Neural cell (in vitro differentiated cells): ENCODE results near the gene LDB1. TPM values are rescaled to one million over a fixed set of nuclear protein-coding genes. Genes with fewer than 3 reads are reported as not detected.

Experiments
- H2AFZ ChIP-seq: fragments of 200-600, 300-800 bp; sonication (generic), shearing (Covaris generic); 2 replicates; pipeline ENCODE4 v1.6.0; 2014; ENCODE audit warnings: low read depth, mild to moderate bottlenecking, antibody characterized with exemption, low read length, moderate library complexity
- H3F3A ChIP-seq: fragments of 200-600 bp; shearing (Covaris generic); 2 replicates; pipeline ENCODE4 v1.6.1; 2016; ENCODE audit warnings: mild to moderate bottlenecking, moderate library complexity, mixed read lengths, antibody characterized with exemption, low read length; ENCODE audit not compliant: insufficient read depth, poor library complexity, severe bottlenecking
- H3K27ac ChIP-seq: fragments of 200-600, 300-800 bp; sonication (generic), shearing (Covaris generic); 2 replicates; pipeline ENCODE4 v1.5.1; 2014; ENCODE audit warnings: mild to moderate bottlenecking, low read length, moderate library complexity
- H3K27me3 ChIP-seq: fragments of 300-800, 200-600 bp; sonication (generic), shearing (Covaris generic); 2 replicates; pipeline ENCODE4 v1.6.0; 2014; ENCODE audit warnings: mild to moderate bottlenecking, low read depth, low read length, moderate library complexity; ENCODE audit not compliant: insufficient read depth
- H3K36me3 ChIP-seq: fragments of 300-800, 200-600 bp; sonication (generic), shearing (Covaris generic); 2 replicates; pipeline ENCODE4 v1.5.1; 2014; ENCODE audit warnings: mild to moderate bottlenecking, antibody characterized with exemption, low read length, moderate library complexity; ENCODE audit not compliant: insufficient read depth
- H3K4me2 ChIP-seq: fragments of 300-800, 200-600 bp; sonication (generic), shearing (Covaris generic); 2 replicates; pipeline ENCODE4 v1.6.0; 2014; ENCODE audit warnings: mild to moderate bottlenecking, low read length
- H3K4me3 ChIP-seq: fragments of 300-800, 200-600 bp; sonication (generic), shearing (Covaris generic); 2 replicates; pipeline ENCODE4 v1.5.1; 2014; ENCODE audit warnings: mild to moderate bottlenecking, low read length, moderate library complexity
- H3K79me2 ChIP-seq: fragments of 200-600 bp; shearing (Covaris generic); replicated peaks from 2 replicates; pipeline ENCODE4 v1.6.0; 2014; ENCODE audit warnings: mild to moderate bottlenecking, low read length, moderate library complexity; ENCODE audit not compliant: insufficient read depth
- H3K9ac ChIP-seq: fragments of 300-800, 200-600 bp; sonication (generic), shearing (Covaris generic); 2 replicates; pipeline ENCODE4 v1.6.1; 2016; ENCODE audit warnings: mild to moderate bottlenecking, low read length, mixed read lengths
- H3K9me2 ChIP-seq: fragments of 200-600 bp; shearing (Covaris generic); 2 replicates; pipeline ENCODE4 v1.6.1; 2016; ENCODE audit warnings: mild to moderate bottlenecking, low read length, mixed read lengths; ENCODE audit not compliant: insufficient read depth
- H3K9me3 ChIP-seq: fragments of 200-600, 300-800 bp; sonication (generic), shearing (Covaris generic); 2 replicates; pipeline ENCODE4 v1.6.1; 2016; ENCODE audit warnings: mild to moderate bottlenecking, mixed run types, low read length, moderate library complexity, mixed read lengths
- H4K20me1 ChIP-seq: fragments of 200-600 bp; shearing (Covaris generic); 2 replicates; pipeline ENCODE4 v1.6.1; 2016; ENCODE audit warnings: mild to moderate bottlenecking, mixed run types; ENCODE audit not compliant: insufficient read depth
- CTCF ChIP-seq: fragments of 450-650 bp; IDR thresholded peaks from 2 replicates; pipeline ENCODE4 v1.5.1; 2014; ENCODE audit warnings: antibody characterized with exemption, mild to moderate bottlenecking, moderate library complexity; ENCODE audit not compliant: poor library complexity, severe bottlenecking
- EP300 ChIP-seq: fragments of 450-650 bp; conservative IDR thresholded peaks from 2 replicates; pipeline ENCODE4 v1.6.1; 2014; ENCODE audit warnings: antibody characterized with exemption, mild to moderate bottlenecking, moderate library complexity; ENCODE audit not compliant: poor library complexity, severe bottlenecking
- EZH2 ChIP-seq: fragments of 200-600, 300-800 bp; shearing (Covaris generic), sonication (generic); IDR thresholded peaks from 2 replicates; pipeline ENCODE4 v1.6.1; 2014; ENCODE audit warnings: antibody characterized with exemption, low read length, borderline replicate concordance, mild to moderate bottlenecking; ENCODE audit not compliant: insufficient read depth, poor library complexity, severe bottlenecking
- MXI1 ChIP-seq: fragments of 450-650 bp; conservative IDR thresholded peaks from 2 replicates; pipeline ENCODE4 v1.6.1; 2014; ENCODE audit warnings: antibody characterized with exemption, mild to moderate bottlenecking; ENCODE audit not compliant: poor library complexity, severe bottlenecking
- POLR2AphosphoS5 ChIP-seq: IDR thresholded peaks from 2 replicates; pipeline ENCODE4 v1.6.1; 2012
- RAD21 ChIP-seq: fragments of 450-650 bp; conservative IDR thresholded peaks from 2 replicates; pipeline ENCODE4 v1.6.1; 2014; ENCODE audit warnings: antibody characterized with exemption, mild to moderate bottlenecking, moderate library complexity
- REST ChIP-seq: IDR thresholded peaks from 2 replicates; pipeline ENCODE4 v1.6.1; 2012; ENCODE audit warnings: borderline replicate concordance
- SMC3 ChIP-seq: fragments of 450-650 bp; conservative IDR thresholded peaks from 2 replicates; pipeline ENCODE4 v1.6.1; 2014; ENCODE audit warnings: antibody characterized with exemption, mild to moderate bottlenecking, moderate library complexity; ENCODE audit not compliant: poor library complexity
- TAF1 ChIP-seq: IDR thresholded peaks from 2 replicates; pipeline ENCODE4 v1.6.1; 2012; ENCODE audit warnings: low read depth
- polyA plus RNA-seq: library from polyadenylated mRNA; depleted of rRNA; stranded (reverse); fragments of >200 nt; gene quantifications from 2 replicates; pipeline ENCODE4 v1.2.3, GENCODE V29; 2014

Gene LDB1
- polyA plus RNA-seq, 1 donor from 2014 or later: 107 TPM

- no peaks in the 10 kb centered on the region for H3F3A ChIP-seq
- no peak for TF ChIP-seq CTCF
- no peak for TF ChIP-seq TAF1
- TF ChIP-seq REST: no peak
- no peak for TF ChIP-seq EZH2
- TF ChIP-seq SMC3: no peak
- no peak for TF ChIP-seq EP300
- TF ChIP-seq MXI1: no peak
- no peak for TF ChIP-seq RAD21
- no peak for TF ChIP-seq POLR2AphosphoS5
- H4K20me1 ChIP-seq: no peaks in the 10 kb centered on the region
- peak overlapping the region; percentile 65 for H3K9ac ChIP-seq
- H3K9me2 ChIP-seq: no peaks in the 10 kb centered on the region
- H3K4me2 ChIP-seq: peak overlapping the region; percentile 69
- no peak overlapping the region for H2AFZ ChIP-seq
- peaks cover 23% of the 10 kb centered on the region for H3K79me2 ChIP-seq
- no peaks in the 10 kb centered on the region for H3K27me3 ChIP-seq
- no peaks in the 10 kb centered on the region for H3K9me3 ChIP-seq
- no peak overlapping the region for H3K27ac ChIP-seq
- H3K4me3 ChIP-seq: peak overlapping the region; percentile 84
- peaks cover 3% of the 10 kb centered on the region for H3K36me3 ChIP-seq
These were observed 33.0 kb upstream of the LDB1 start for GRCh38 chr10:102153093-102153620.

- H4K20me1 ChIP-seq: no peaks in the 10 kb centered on the region
These were observed 32.4 kb upstream of the LDB1 start for GRCh38 chr10:102152545-102152890.

More at GRCh38 chr10:102152545-102152890, 32.4 kb upstream of the LDB1 start:
- Histone ChIP-seq H3K79me2 (peaks cover 23% of the 10 kb centered on the region), H3K9ac (peak overlapping the region; percentile 65), H3K4me3 (peak overlapping the region; percentile 84), H3F3A (no peaks in the 10 kb centered on the region), H3K9me3 (no peaks in the 10 kb centered on the region), H3K9me2 (no peaks in the 10 kb centered on the region), H3K4me2 (peak overlapping the region; percentile 69), H3K27ac (peak overlapping the region; percentile 61), H2AFZ (peak overlapping the region; percentile 42), H3K27me3 (no peaks in the 10 kb centered on the region), H3K36me3 (peaks cover 4% of the 10 kb centered on the region)
- TF ChIP-seq TAF1 (no peak), POLR2AphosphoS5 (no peak), MXI1 (peak; percentile 99), RAD21 (no peak), SMC3 (peak; percentile 38)
